Upper lobe of left lung (tissue), 6 donors: ENCODE results near the gene ZNF224. TPM values are rescaled to one million over a fixed set of nuclear protein-coding genes. Genes with fewer than 3 reads are reported as not detected.
A peak's percentile ranks its signal among the peaks of the same experiment; 100 is the strongest.

Source experiments
- ATAC-seq, 2 donors: fragments of 200-7000 bp; cut with Tn5 transposase; one replicate each; pipeline ENCODE4 v1.9.1; 2022; ENCODE audit warnings: mild to moderate bottlenecking in 2 of 2, moderate library complexity in 2 of 2; ENCODE audit not compliant: low FRiP score in 2 of 2
- DNase-seq, 2 donors: peaks; one replicate each; pipeline ENCODE4 v3.0.0-alpha.2; 2019 to 2020
- H3K27ac ChIP-seq, 4 donors: fragments of 200-600 bp; sonication (generic); one replicate each; pipeline ENCODE4 v1.5.1; 2016 to 2019
- H3K27me3 ChIP-seq, 4 donors: fragments of 200-600 bp; sonication (generic); one replicate each; pipeline ENCODE4 v1.5.1; 2017 to 2019
- H3K36me3 ChIP-seq, 4 donors: fragments of 200-600 bp; sonication (generic); one replicate each; pipeline ENCODE4 v1.5.1; 2016 to 2019
- H3K4me1 ChIP-seq, 4 donors: fragments of 200-600 bp; sonication (generic); one replicate each; pipeline ENCODE4 v1.5.1; 2018 to 2019
- H3K4me3 ChIP-seq, 4 donors: fragments of 200-600 bp; sonication (generic); one replicate each; pipeline ENCODE4 v1.5.1; 2017 to 2019; ENCODE audit warnings: mild to moderate bottlenecking in 2 of 4, moderate library complexity in 1 of 4
- H3K9me3 ChIP-seq, 4 donors: fragments of 200-600 bp; sonication (generic); one replicate each; pipeline ENCODE4 v1.5.1; 2018 to 2019
- CTCF ChIP-seq, 6 experiments: fragments of 450-650 bp in 4 of 6; fragments of 200-600 bp in 2 of 6; sonication (generic) in 2 of 6; IDR thresholded peaks; one replicate each; pipeline ENCODE4 v1.5.1; 2016 to 2019; ENCODE audit warnings: antibody characterized with exemption in 6 of 6
- EP300 ChIP-seq, 4 donors: sonication (generic); formaldehyde crosslinking; IDR thresholded peaks; one replicate each; pipeline ENCODE4 v1.5.1; 2017; ENCODE audit warnings: antibody characterized with exemption in 4 of 4, control low read depth in 2 of 4
- POLR2A ChIP-seq, 4 donors: fragments of 450-650 bp; IDR thresholded peaks; one replicate each; pipeline ENCODE4 v1.5.1; 2016 to 2017; ENCODE audit warnings: antibody characterized with exemption in 4 of 4, mild to moderate bottlenecking in 2 of 4
- POLR2AphosphoS5 ChIP-seq, 2 donors: sonication (generic); formaldehyde crosslinking; IDR thresholded peaks; one replicate each; pipeline ENCODE4 v1.5.1; 2017; ENCODE audit warnings: antibody characterized with exemption in 2 of 2
- WGBS, 2 donors: methylation state at CpG; one replicate each; pipeline ENCODE4 v1.1.5; 2017 to 2018; 5-methylcytosine and 5-hydroxymethylcytosine counted together
- total RNA-seq, 6 donors: library from RNA; depleted of rRNA in 4 of 6; stranded (reverse); fragments of >200 nt in 4 of 6; gene quantifications; one replicate each; pipeline versions ENCODE4 v1.1.0 to v1.2.1, GENCODE V29; 2016 to 2021
- donor health status: DM: no; HTN: no; CAD: no; lungs with moderate emphysema.
- donor health status: DM: no; HTN: yes; CAD: no; lungs with severe emphysema.

The ZNF224 gene
- total RNA-seq, 6 donors from 2014 or later, result 19.8 to 108 (median 29.1) TPM

- TF ChIP-seq POLR2A (IDR thresholded peaks at IDR 0.05) (no peak), EP300 (IDR thresholded peaks at IDR 0.05) (no peak), POLR2AphosphoS5 (IDR thresholded peaks at IDR 0.05) (no peak), CTCF (IDR thresholded peaks at IDR 0.05) (no peak)
- H3K36me3 ChIP-seq, result peaks cover 23 to 54% (median 36%) of the 10 kb centered on the region in 4 donors
- no peaks in the 10 kb centered on the region for H3K27me3 ChIP-seq
- no peak for DNase-seq
- H3K4me3 ChIP-seq, result no peak overlapping the region
- peaks cover 49 to 84% (median 82%) of the 10 kb centered on the region in 4 donors for H3K9me3 ChIP-seq
- peaks cover 8 to 11% (median 10%) of the 10 kb centered on the region in 4 donors for H3K4me1 ChIP-seq
- 87 to 94% methylated on average over 3 of the region's 3 CpGs for WGBS, 2 donors
- ATAC-seq, result no peak
- no peak overlapping the region for H3K27ac ChIP-seq
These were observed 13.6 kb downstream of the ZNF224 start for GRCh38 chr19:44107751-44108150.

GRCh38 chr19:44109458-44109857, 15.3 kb downstream of the ZNF224 start:
- no peak for DNase-seq
- Histone ChIP-seq H3K27me3 (no peaks in the 10 kb centered on the region), H3K4me3 (no peak overlapping the region), H3K36me3 (peaks cover 10 to 37% (median 21%) of the 10 kb centered on the region in 4 donors), H3K4me1 (peaks cover 13 to 19% (median 15%) of the 10 kb centered on the region in 4 donors), H3K27ac (no peak overlapping the region), H3K9me3 (peaks cover 49 to 69% (median 68%) of the 10 kb centered on the region in 4 donors)
- no peak for ATAC-seq
- TF ChIP-seq CTCF (IDR thresholded peaks at IDR 0.05), result no peak
- no peak for TF ChIP-seq EP300 (IDR thresholded peaks at IDR 0.05)

- WGBS, 2 donors, result 17 to 36% methylated on average over 14 to 17 of the region's 17 CpGs
- TF ChIP-seq POLR2A (IDR thresholded peaks at IDR 0.05) (no peak), POLR2AphosphoS5 (IDR thresholded peaks at IDR 0.05) (no peak), EP300 (IDR thresholded peaks at IDR 0.05) (no peak), CTCF (IDR thresholded peaks at IDR 0.05) (no peak)
- DNase-seq, result no peak
- Histone ChIP-seq H3K27me3 (no peaks in the 10 kb centered on the region), H3K36me3 (peaks cover under 1 to 27% (median 6%) of the 10 kb centered on the region in 4 donors), H3K4me3 (peak overlapping the region in 3 of 4 donors; percentile 69 to 95 (median 73)), H3K4me1 (peaks cover 14 to 22% (median 16%) of the 10 kb centered on the region in 4 donors), H3K9me3 (peaks cover 34 to 48% (median 46%) of the 10 kb centered on the region in 4 donors), H3K27ac (no peak overlapping the region)
- no peak for ATAC-seq
These were observed 17.8 kb downstream of the ZNF224 start for GRCh38 chr19:44111910-44112463.

- no peaks in the 10 kb centered on the region for H3K27me3 ChIP-seq
- DNase-seq (no peak), ATAC-seq (peak in 1 of 2 donors; percentile 1)
- TF ChIP-seq EP300 (IDR thresholded peaks at IDR 0.05) (no peak), POLR2AphosphoS5 (IDR thresholded peaks at IDR 0.05) (no peak), CTCF (IDR thresholded peaks at IDR 0.05) (no peak), POLR2A (IDR thresholded peaks at IDR 0.05) (no peak)
- WGBS, 2 donors, result 0 to 1% methylated on average over 11 of the region's 11 CpGs
- peak overlapping the region in 2 of 4 donors; percentile 65 to 79 for H3K27ac ChIP-seq
- H3K9me3 ChIP-seq, result peaks cover 26 to 40% (median 38%) of the 10 kb centered on the region in 4 donors
- peak overlapping the region; percentile 61 to 95 (median 71) for H3K4me3 ChIP-seq
- H3K36me3 ChIP-seq, result peaks cover 0 to 27% (median 7%) of the 10 kb centered on the region in 4 donors
- peaks cover 14 to 22% (median 16%) of the 10 kb centered on the region in 4 donors for H3K4me1 ChIP-seq
These were observed 18.6 kb downstream of the ZNF224 start for GRCh38 chr19:44112802-44113137.
